ENCODE data around the gene FADS1. TPM values are rescaled to one million over a fixed set of nuclear protein-coding genes. Genes with fewer than 3 reads are reported as not detected.

The FADS1 gene
- total RNA-seq, 4 donors from 2014 or later: 16.4 to 69.6 (median 46.6) TPM

- Histone ChIP-seq H3K4me1 (no peaks in the 10 kb centered on the region), H3K36me3 (peaks cover 17% of the 10 kb centered on the region), H3K9me3 (no peaks in the 10 kb centered on the region), H3K27ac (no peak overlapping the region), H3K4me3 (no peak overlapping the region), H3K27me3 (no peaks in the 10 kb centered on the region)
- no peak for TF ChIP-seq POLR2AphosphoS5 (IDR thresholded peaks at IDR 0.05)
- TF ChIP-seq EP300 (IDR thresholded peaks at IDR 0.05): no peak
- no peak for TF ChIP-seq POLR2A (IDR thresholded peaks at IDR 0.05)
- no peak for TF ChIP-seq CTCF (IDR thresholded peaks at IDR 0.05)
- 84% methylated on average over 3 of the region's 3 CpGs for WGBS
- no peak for DNase-seq (ENCODE audit: low spot score in 2 of 2)
These were observed 12.7 kb downstream of the FADS1 start for GRCh38 chr11:61803889-61804647.

- H3K4me1 ChIP-seq: peaks cover 1% of the 10 kb centered on the region
- DNase-seq (ENCODE audit: low spot score in 2 of 2): no peak
- no peak for TF ChIP-seq POLR2AphosphoS5 (IDR thresholded peaks at IDR 0.05)
- no peak for TF ChIP-seq EP300 (IDR thresholded peaks at IDR 0.05)
- TF ChIP-seq CTCF (IDR thresholded peaks at IDR 0.05): no peak
- H3K4me3 ChIP-seq: no peak overlapping the region
- peaks cover 17% of the 10 kb centered on the region for H3K36me3 ChIP-seq
- H3K27me3 ChIP-seq: no peaks in the 10 kb centered on the region
- no peak overlapping the region for H3K27ac ChIP-seq
- no peaks in the 10 kb centered on the region for H3K9me3 ChIP-seq
- WGBS: 90% methylated on average over 6 of the region's 6 CpGs
These were observed 14.2 kb downstream of the FADS1 start for GRCh38 chr11:61802605-61803004.

- 89% methylated on average over 3 of the region's 3 CpGs for WGBS
- no peak overlapping the region for H3K4me3 ChIP-seq
- DNase-seq (ENCODE audit: low spot score in 2 of 2): no peak
- H3K27me3 ChIP-seq: no peaks in the 10 kb centered on the region
- H3K36me3 ChIP-seq: peaks cover 24% of the 10 kb centered on the region
- no peak for TF ChIP-seq EP300 (IDR thresholded peaks at IDR 0.05)
- no peak for TF ChIP-seq POLR2AphosphoS5 (IDR thresholded peaks at IDR 0.05)
- TF ChIP-seq POLR2A (IDR thresholded peaks at IDR 0.05): no peak
- TF ChIP-seq CTCF (IDR thresholded peaks at IDR 0.05): no peak
- peaks cover 5% of the 10 kb centered on the region for H3K4me1 ChIP-seq
- no peaks in the 10 kb centered on the region for H3K9me3 ChIP-seq
- H3K27ac ChIP-seq: no peak overlapping the region
These were observed 16.2 kb downstream of the FADS1 start for GRCh38 chr11:61800331-61801281.

GRCh38 chr11:61799665-61800284 is 17.0 kb downstream of the FADS1 start:
- H3K27ac ChIP-seq: no peak overlapping the region
- no peak for DNase-seq (ENCODE audit: low spot score in 2 of 2)
- 96% methylated on average over 2 of the region's 2 CpGs for WGBS
- H3K27me3 ChIP-seq: no peaks in the 10 kb centered on the region
- peaks cover 5% of the 10 kb centered on the region for H3K4me1 ChIP-seq
- H3K9me3 ChIP-seq: no peaks in the 10 kb centered on the region
- peaks cover 26% of the 10 kb centered on the region for H3K36me3 ChIP-seq
- no peak overlapping the region for H3K4me3 ChIP-seq
- TF ChIP-seq POLR2A (IDR thresholded peaks at IDR 0.05) (no peak), POLR2AphosphoS5 (IDR thresholded peaks at IDR 0.05) (no peak), EP300 (IDR thresholded peaks at IDR 0.05) (no peak), CTCF (IDR thresholded peaks at IDR 0.05) (no peak)
